Activated CD8-positive, alpha-beta memory T cell treated with anti-CD3 and anti-CD28 coated beads, Interleukin-2, amount 50 U/mL, for 24 hours (primary cell): ENCODE results near the gene PTPRB.

ENCODE experiments used
- DNase-seq: peaks from one replicate; pipeline ENCODE4 v3.0.0-alpha.2; 2020; ENCODE audit errors: extremely low read depth

Gene PTPRB

GRCh38 chr12:70637303-70638085, at the start of gene PTPRB:
TSS of gene PTPRB (minus strand) at chr12:70637429. CDS start at chr12:70637395, 34 bp downstream.
- DNase-seq = no peak

DNA sequence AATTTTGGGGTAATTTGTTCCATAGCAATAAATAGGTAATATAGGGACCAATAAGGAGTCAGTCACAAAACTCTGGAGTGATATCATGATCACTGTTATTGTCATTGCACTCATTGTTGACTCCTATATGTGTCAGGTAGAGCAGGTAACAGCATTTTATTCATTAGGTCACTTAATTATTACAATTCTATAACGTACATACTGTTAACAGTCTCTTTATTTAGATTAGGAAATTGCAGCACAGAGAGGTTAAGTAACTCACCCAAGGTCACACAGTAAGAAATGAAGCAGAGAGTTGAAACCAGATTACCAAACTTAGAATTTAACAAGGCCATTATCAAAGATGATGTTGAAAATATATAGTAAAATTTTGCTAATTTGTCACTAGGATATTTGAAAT, 49.7 kb upstream of the PTPRB start:
- no peak for DNase-seq

DNA sequence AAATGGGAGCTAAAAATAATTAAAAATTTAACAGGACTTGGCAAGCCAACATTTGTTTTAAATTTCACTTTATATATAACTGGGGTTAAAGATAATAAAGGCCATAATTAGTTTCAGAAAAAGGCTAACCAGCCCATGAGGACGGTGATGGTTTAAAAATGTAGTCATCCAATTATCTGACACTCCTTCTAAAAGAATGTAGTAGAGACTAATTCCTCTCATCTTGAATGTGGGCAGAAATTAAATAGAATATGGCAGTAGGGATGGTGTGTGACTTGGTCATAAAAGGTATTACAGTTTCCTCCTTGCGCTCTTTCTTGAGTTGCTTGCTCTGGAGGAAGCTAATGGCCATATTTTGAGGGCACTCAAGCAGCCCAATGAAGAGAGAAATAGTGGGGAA, 49.1 kb upstream of the PTPRB start:
- DNase-seq = no peak

GRCh38 chr12:70683976-70684375, 46.7 kb upstream of the PTPRB start:
- DNase-seq = no peak

- DNase-seq = no peak
These were observed 34.5 kb upstream of the PTPRB start for GRCh38 chr12:70671698-70672097.

GRCh38 chr12:70670948-70671347, 33.7 kb upstream of the PTPRB start:
- DNase-seq = no peak

GRCh38 chr12:70667253-70667652, 30.0 kb upstream of the PTPRB start:
- DNase-seq = no peak

DNA sequence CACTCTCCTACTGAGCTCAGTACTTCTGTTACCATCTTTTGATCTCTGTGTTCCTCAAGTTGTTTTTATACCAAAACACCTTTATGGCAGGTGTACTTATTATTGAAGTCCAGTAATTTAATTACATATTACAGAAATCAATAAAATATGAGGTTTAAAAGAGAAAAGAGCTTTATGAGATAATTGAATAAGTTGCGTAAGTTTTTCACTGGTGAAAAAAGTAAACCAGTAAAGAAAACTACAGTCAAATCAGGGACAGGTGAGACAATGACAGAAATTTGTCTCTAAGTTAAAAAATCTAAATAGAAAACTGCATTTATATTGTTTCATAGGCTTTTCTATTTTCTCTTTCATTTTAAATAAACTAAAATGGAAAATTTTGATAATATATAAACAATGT, 29.1 kb upstream of the PTPRB start:
- DNase-seq = no peak

- DNase-seq = no peak
These were observed 27.2 kb upstream of the PTPRB start for GRCh38 chr12:70664465-70664881.

GRCh38 chr12:70663838-70664237, 26.6 kb upstream of the PTPRB start:
- no peak for DNase-seq

GRCh38 chr12:70661466-70662161, 24.4 kb upstream of the PTPRB start:
- no peak for DNase-seq

DNA sequence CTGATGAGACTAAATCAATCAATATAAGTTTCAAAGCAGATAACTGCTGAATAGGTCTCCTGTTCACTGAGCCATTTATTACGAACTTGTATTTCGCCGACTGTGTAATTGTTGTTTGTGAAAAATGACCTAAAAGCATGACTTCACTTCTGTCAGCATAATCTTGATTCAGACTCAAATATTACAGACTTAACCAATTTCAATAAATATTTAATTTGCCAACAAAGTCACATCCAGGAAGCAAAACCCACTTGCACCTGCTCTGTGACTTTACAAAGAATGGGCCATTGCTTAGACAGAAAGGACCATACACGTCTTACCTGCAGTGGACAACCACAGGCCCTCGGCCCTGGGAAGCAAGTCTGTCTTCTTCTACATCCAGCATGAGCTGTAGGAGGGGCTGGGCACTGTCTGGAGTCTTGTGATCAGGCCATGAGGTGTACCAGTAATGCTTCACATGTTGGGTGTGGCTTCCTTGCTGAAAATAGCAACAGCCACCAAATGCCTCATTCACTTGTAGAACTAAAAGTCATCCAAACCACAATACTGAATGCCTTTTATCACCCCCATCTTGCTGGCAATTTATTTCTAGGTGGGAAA, 23.5 kb upstream of the PTPRB start:
- DNase-seq = no peak

- DNase-seq = no peak
These were observed 22.9 kb upstream of the PTPRB start for GRCh38 chr12:70660002-70660604.

- DNase-seq = no peak
These were observed 21.9 kb upstream of the PTPRB start for GRCh38 chr12:70659077-70659606.

DNA sequence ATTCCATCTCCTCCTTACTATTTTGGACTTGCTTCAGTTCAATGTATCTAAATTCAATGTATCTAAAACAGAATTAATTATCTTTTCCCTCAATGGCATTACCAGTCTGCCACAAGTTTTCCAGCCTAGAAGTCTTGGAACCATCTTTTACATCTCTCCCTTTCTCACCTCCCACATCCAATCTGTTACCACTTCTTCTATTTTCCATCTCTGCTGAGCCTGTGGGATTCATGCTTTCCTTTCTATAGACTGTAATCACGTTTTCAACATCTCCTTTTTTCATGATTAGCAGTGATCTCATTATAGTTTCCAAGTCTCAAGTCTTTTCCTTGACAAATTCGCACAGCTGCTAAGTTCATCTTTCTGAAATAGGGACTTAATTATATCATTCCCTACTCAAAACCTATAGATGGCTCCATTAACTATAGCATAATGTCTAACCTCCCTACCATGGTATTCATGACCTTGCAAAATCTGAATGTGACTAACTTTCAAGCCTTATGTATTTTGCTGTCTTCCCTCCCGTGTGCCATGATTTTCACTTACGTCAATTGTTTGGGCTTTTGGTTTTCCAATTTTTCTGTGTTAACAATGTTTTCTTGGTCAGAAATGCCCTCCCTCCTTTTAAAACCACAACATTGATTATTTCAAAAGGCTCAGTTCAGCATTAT, 20.5 kb upstream of the PTPRB start:
- no peak for DNase-seq

GRCh38 chr12:70652451-70652850, 15.2 kb upstream of the PTPRB start:
- DNase-seq = no peak

- no peak for DNase-seq
These were observed 11.6 kb upstream of the PTPRB start for GRCh38 chr12:70648831-70649230.

GRCh38 chr12:70648191-70648590, 11.0 kb upstream of the PTPRB start:
- no peak for DNase-seq

DNA sequence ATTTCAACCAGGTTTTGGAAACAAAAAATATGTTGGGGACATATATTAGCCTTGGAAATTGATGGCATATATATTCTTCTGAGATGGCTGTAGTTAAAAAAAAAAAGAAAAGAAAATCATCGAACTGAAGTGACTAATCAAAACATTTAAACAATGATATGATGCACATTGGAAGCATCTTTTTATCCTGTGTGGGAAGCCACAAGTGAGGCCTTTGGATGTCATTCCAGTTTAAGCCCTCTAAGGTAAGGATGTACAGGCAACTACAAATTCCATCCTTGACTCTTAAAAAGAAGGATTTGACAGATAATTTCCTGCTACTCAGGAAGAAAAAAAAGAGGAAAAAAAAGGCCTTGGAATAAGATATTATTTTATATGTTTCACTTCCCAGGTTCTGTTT, 9.6 kb upstream of the PTPRB start:
- no peak for DNase-seq

DNA sequence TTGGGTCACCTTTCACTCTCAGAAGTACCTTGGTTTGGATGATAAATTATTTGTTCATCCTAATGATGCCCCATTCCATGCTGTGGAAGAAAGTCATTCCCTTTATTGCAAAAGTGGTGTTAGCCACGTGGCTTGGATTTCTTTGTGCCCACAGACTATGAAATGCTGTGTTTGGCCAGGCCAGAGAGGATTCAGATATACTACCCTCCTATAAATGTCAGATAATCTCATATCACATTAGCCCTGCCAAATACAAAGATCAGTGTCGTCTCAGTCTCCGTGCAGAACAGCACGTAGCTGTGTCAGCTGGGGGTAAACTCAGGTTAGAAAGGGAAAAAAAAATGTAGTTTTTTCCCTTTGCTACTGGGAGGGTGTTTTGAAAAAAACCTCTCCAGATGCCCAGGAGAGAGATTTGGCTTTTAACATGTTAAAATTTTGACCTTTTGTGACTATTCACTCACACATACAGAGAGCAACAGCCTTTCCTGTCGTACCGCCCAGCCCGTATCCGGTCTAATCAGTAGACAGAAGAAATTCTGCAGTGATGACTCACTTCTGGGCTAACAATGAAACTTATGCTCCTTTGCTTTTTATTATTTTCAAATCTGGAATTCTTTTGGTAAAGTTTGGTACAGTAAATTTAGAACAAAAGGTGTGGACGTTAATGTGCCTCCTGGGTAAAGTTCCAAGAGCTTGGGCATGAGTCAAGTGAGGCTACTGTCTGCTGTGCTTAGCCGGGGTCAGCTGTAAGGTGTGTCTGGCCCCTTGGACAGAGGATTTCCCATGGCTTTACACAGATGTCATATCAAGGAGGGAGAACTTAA, 8.5 kb upstream of the PTPRB start:
- no peak for DNase-seq

DNA sequence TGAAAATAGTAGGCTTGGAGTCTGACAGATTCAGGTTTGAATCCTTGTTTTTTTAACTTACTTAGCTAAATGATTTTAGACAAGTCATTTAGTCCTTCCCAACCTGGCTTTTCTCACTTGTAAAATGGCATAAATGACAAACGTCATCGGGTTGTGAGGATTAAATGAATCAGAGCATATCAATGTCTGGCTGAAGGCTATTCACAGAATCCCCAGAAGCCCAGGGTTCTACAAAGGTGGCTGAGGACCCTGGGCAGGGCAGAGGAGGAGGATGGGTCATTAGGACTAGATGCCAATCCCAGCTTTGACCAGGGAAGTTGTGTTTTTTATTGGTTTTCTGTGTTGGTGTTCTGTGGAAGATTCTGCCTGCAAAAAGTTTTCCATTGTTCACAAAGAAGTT, 7.6 kb upstream of the PTPRB start:
- no peak for DNase-seq
